ENCODE measurements around the gene CBR3.
"Not testable (repeated sequence)": the region's sequence is repeated elsewhere in the genome, so short reads cannot be mapped to it uniquely, and the experiment has no call there.

GRCh38 chr21:36130414-36130762 is 4.5 kb upstream of the CBR3 start:
- TF ChIP-seq, protein P1, sequence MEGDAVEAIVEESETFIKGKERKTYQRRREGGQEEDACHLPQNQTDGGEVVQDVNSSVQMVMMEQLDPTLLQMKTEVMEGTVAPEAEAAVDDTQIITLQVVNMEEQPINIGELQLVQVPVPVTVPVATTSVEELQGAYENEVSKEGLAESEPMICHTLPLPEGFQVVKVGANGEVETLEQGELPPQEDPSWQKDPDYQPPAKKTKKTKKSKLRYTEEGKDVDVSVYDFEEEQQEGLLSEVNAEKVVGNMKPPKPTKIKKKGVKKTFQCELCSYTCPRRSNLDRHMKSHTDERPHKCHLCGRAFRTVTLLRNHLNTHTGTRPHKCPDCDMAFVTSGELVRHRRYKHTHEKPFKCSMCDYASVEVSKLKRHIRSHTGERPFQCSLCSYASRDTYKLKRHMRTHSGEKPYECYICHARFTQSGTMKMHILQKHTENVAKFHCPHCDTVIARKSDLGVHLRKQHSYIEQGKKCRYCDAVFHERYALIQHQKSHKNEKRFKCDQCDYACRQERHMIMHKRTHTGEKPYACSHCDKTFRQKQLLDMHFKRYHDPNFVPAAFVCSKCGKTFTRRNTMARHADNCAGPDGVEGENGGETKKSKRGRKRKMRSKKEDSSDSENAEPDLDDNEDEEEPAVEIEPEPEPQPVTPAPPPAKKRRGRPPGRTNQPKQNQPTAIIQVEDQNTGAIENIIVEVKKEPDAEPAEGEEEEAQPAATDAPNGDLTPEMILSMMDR (IDR thresholded peaks at IDR 0.05; ENCODE audit: borderline replicate concordance, extremely low read depth, low read length, poor library complexity, severe bottlenecking), result not testable (repeated sequence)
- not testable (repeated sequence) for TF ChIP-seq EZH2 (IDR thresholded peaks at IDR 0.05; ENCODE audit: borderline replicate concordance, low read depth, low read length, severe bottlenecking)
